Mesodermal cell (in vitro differentiated cells): ENCODE data around the gene IPO8.
"Not testable (repeated sequence)": the region's sequence is repeated elsewhere in the genome, so short reads cannot be mapped to it uniquely, and the experiment has no call there.

Source experiments
- H3K27ac ChIP-seq: 2 replicates; pipeline ENCODE4 v1.7.0; 2013; ENCODE audit warnings: mild to moderate bottlenecking, low read depth, low read length, moderate library complexity; ENCODE audit not compliant: severe bottlenecking
- H3K36me3 ChIP-seq: 2 replicates; pipeline ENCODE4 v1.7.1; 2013; ENCODE audit warnings: mild to moderate bottlenecking, low read length, moderate library complexity; ENCODE audit not compliant: control insufficient read depth, insufficient read depth
- H3K4me1 ChIP-seq: one replicate; pipeline ENCODE4 v1.7.1; 2013; ENCODE audit warnings: mild to moderate bottlenecking, low read length; ENCODE audit not compliant: insufficient read depth, control insufficient read depth, poor library complexity, severe bottlenecking
- H3K4me3 ChIP-seq: 2 replicates; pipeline ENCODE4 v1.7.0; 2013; ENCODE audit warnings: low read length, control low read depth, mild to moderate bottlenecking; ENCODE audit not compliant: insufficient read depth, poor library complexity, severe bottlenecking; ENCODE audit errors: extremely low read depth
- H3K9me3 ChIP-seq: 2 replicates; pipeline ENCODE4 v1.7.1; 2013; ENCODE audit warnings: mild to moderate bottlenecking, low read length, moderate library complexity; ENCODE audit not compliant: control insufficient read depth
- WGBS, 2 experiments: methylation state at CpG; one replicate each; pipeline ENCODE4 v1.1.5; 2013; ENCODE audit warnings: missing lambda C conversion rate in 2 of 2; ENCODE audit not compliant: insufficient coverage in 2 of 2; 5-methylcytosine and 5-hydroxymethylcytosine counted together

IPO8 gene

GRCh38 chr12:30630979-30631285 lies 64.7 kb downstream of the IPO8 start:
- WGBS, 2 experiments = 83% methylated on average over 2 to 3 of the region's 3 CpGs
- Histone ChIP-seq H3K36me3 (peaks cover 60% of the 10 kb centered on the region), H3K9me3 (no peaks in the 10 kb centered on the region), H3K4me3 (no peak overlapping the region), H3K4me1 (no peaks in the 10 kb centered on the region), H3K27ac (no peak overlapping the region)

DNA sequence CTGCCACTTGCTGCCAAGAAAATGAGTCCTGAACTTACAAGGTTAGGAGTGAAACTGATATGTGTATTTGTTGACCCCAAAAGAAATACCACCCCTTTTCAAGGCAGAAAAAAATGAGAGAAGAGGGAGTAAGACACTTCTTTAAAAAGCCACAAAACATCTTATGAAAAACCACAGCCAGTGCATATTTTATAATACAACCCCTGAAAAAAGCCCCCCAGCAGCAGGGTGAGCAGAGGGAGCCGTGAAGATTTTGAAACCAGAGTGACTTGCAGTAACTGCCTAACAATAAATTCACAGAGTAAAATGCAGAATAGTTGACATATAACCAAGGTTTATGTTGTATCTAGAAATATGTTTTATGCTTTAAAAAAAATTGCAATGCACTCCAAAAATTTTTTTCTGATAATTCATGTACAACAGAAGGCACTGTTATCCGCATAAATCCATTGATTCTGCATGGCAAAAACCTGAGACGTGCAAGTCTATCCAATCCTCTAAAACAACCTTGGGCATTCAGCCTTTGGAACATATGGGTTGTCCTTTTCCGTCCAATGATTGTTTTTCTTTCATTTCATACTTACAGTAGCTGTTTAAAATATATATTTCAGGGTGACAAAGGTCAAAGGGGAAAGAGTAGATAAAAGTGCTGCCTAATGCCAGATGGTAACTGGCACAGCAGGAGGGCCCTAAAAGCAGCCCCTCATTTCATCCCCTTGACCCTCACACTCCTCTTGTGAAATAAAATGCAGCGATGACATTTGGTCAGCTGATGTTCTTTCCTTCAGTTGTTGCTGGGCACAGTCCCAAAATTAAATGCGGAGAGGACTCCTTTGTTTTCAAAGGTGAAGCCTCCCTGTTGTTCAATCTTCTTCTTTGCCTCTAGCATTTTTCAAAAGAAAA lies 65.3 kb downstream of the IPO8 start:
- no peak overlapping the region for H3K4me3 ChIP-seq
- no peak overlapping the region for H3K27ac ChIP-seq
- H3K4me1 ChIP-seq = no peaks in the 10 kb centered on the region
- H3K9me3 ChIP-seq = no peaks in the 10 kb centered on the region
- H3K36me3 ChIP-seq = peaks cover 60% of the 10 kb centered on the region
- 92 to 100% methylated on average over 2 to 4 of the region's 6 CpGs for WGBS, 2 experiments

DNA sequence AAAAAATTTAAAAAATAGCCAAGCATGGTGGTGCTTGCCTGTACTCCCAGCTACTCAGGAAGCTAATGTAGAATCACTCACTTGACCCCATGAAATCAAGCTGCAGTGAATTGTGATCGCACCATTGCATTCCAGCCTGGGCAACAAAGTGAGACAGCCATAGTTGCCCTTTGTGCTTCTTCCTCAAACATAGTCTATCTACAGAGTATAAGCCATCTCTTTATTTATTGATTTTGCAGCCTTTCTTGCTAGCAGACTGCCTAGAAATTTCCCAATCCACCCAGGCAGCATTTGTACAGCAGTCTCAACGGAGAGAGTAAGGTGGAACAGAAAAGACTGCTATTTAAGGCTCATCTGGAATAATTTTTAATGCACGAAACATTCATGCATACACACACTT lies 68.8 kb downstream of the IPO8 start:
- Histone ChIP-seq H3K9me3 (no peaks in the 10 kb centered on the region), H3K4me3 (no peak overlapping the region), H3K27ac (no peak overlapping the region), H3K36me3 (peaks cover 36% of the 10 kb centered on the region), H3K4me1 (no peaks in the 10 kb centered on the region)
- 79 to 92% methylated on average over 2 of the region's 3 CpGs for WGBS, 2 experiments

- no peaks in the 10 kb centered on the region for H3K4me1 ChIP-seq
- no peaks in the 10 kb centered on the region for H3K9me3 ChIP-seq
- peaks cover 9% of the 10 kb centered on the region for H3K36me3 ChIP-seq
- no peak overlapping the region for H3K4me3 ChIP-seq
- H3K27ac ChIP-seq = no peak overlapping the region
- 100% methylated on average over 3 to 4 of the region's 6 CpGs for WGBS, 2 experiments
Observed at GRCh38 chr12:30624009-30624408, 71.7 kb downstream of the IPO8 start.

- Histone ChIP-seq H3K4me3 (no peak overlapping the region), H3K36me3 (no peaks in the 10 kb centered on the region), H3K9me3 (no peaks in the 10 kb centered on the region), H3K4me1 (no peaks in the 10 kb centered on the region), H3K27ac (no peak overlapping the region)
- WGBS, 2 experiments = no CpG with 5 or more reads among the region's 1 CpG
Observed at GRCh38 chr12:30622509-30622908, 73.2 kb downstream of the IPO8 start.

DNA sequence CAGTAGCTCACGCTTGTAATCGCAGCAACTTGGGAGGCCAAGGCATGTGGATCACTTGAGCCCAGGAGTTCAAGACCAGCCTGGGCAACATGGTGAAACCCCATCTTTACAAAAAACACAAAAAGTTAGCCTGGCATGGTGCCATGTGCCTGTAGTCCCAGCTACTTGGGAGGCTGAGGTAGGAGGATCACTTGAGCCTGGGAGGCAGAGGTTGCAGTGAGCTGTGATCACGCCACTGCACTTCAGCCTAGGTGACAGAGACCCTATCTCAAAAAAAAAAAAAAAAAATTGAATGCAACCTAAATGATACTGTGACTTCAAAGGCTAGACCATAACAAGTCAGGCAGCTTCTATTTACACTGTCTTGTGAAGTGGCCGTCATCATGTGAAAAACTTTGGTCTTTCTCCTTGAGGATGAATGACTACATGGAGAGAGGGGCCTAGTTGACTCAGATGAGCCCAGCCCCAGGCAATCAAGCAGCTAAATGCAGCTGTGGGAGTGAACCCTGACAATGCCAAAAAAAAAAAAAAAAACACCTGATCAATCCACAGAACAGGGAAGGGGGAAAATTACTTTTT lies 73.9 kb downstream of the IPO8 start:
- not testable (repeated sequence) for H3K4me1 ChIP-seq, H3K9me3 ChIP-seq, H3K4me3 ChIP-seq, H3K27ac ChIP-seq, H3K36me3 ChIP-seq
- 100% methylated on average over 1 to 2 of the region's 4 CpGs for WGBS, 2 experiments

DNA sequence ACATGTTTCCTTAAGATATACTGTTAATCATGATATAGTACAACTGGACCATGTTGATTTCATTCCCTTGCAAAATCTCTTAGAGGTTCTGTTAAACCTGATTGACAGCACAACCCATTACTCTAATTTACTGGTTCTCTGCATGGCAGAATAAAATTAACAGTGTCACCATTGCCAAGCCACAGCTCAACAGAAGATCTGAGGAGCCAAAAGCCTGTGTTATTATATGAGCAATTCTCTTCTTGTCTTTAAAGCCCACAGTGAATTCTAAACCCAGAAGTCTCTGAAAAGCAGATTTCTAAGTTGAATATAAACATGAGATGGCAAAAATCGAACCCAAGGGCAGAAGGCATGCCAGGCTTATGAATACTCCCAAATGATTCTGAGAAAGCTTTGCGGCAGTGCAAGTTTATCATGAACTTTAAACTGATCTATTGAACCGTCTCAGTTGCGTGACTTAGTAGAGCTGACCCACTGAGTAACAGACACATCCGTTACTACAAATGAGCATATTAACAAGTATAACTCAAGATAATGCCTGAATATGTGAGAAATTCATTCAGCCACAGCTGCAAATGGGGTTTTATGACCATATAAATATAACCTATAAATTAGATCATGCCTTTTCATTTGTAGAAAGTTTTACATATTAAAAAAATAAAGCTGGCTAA lies 78.2 kb downstream of the IPO8 start:
- H3K4me3 ChIP-seq = no peak overlapping the region
- H3K27ac ChIP-seq = no peak overlapping the region
- 74 to 89% methylated on average over 2 to 4 of the region's 5 CpGs for WGBS, 2 experiments
- no peaks in the 10 kb centered on the region for H3K9me3 ChIP-seq
- H3K4me1 ChIP-seq = no peaks in the 10 kb centered on the region
- H3K36me3 ChIP-seq = no peaks in the 10 kb centered on the region

DNA sequence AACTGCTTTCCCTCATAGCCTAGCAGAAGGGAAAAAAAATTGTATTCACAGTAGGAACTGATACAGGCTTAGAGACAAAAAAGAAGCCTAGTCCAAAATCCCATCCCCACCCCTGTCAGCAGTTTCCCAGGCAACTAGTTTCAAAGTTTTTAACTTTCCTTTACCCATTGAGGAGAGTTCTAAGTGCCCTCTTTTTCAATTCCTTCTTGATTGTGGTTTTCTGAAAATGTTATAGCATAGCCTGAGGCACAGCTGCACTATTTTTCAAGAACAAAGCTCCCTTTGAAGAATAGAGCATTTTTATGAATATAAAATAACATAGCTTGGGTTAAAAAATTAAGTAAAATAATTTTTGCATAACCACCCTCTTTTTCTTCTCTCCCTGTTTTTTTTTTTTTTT lies 81.6 kb downstream of the IPO8 start:
- no peak overlapping the region for H3K27ac ChIP-seq
- no peaks in the 10 kb centered on the region for H3K36me3 ChIP-seq
- no peak overlapping the region for H3K4me3 ChIP-seq
- H3K4me1 ChIP-seq = no peaks in the 10 kb centered on the region
- peaks cover 4% of the 10 kb centered on the region for H3K9me3 ChIP-seq

DNA sequence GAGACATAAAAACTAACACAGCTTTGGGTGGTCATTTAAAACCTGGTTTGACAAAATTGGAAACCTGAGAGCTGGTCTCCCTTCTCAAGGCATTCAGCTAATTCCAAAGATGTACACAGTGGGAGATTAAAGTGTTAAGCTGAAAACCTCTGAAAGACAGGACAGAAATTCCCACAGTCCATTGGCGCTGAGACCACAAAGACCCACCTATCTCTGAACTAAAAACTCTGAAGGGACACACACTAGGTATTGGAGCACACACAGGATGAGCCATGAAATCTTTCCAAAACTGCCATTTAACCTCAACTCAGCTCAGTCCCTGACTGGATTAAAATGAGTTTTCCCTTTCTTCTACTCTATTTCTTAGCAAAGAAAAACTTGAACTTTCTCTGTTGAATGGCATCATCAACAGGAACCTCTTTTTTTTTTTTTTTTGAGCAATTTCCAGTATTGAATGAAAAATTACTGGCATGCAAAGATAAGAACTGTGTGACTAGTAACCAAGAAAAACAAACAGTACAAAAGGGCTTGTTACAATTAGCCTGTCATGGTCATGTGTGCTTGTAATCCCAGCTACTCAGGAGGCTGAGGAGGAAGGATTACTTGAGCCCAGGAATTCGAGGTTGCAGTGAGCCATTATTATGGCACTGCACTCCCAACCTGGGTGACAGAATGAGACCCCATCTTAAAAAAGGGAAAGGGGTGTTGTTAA lies 82.4 kb downstream of the IPO8 start:
- Histone ChIP-seq H3K27ac (no peak overlapping the region), H3K36me3 (no peaks in the 10 kb centered on the region), H3K4me1 (no peaks in the 10 kb centered on the region), H3K4me3 (no peak overlapping the region), H3K9me3 (peaks cover 4% of the 10 kb centered on the region)
- 76 to 91% methylated on average over 1 to 2 of the region's 2 CpGs for WGBS, 2 experiments

DNA sequence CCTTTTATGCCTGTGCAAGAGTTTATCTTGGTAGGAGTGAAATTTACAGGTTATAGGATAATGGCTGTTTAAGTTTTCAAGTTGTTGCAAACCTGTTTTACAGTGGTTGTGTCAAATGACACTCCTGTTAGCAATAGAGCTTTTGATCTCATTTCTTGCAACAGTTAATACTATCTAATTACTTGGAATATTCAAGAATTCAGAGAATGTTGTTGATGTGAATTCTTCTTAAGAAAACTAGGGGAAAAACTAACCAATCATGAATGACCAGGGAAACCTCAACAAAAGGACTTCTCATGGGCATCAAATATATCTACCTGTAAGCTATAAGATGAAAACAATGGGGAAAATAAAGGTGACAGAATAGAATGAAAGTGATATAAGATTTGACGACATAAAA lies 85.0 kb downstream of the IPO8 start:
- Histone ChIP-seq H3K36me3 (no peaks in the 10 kb centered on the region), H3K4me3 (no peak overlapping the region), H3K27ac (no peak overlapping the region), H3K4me1 (no peaks in the 10 kb centered on the region), H3K9me3 (peaks cover 4% of the 10 kb centered on the region)
- WGBS, 2 experiments = 100% methylated on average over 1 of the region's 1 CpG
